HG03139 (cell line): ENCODE measurements around the gene PNLIPRP3.

Experiments
- ATAC-seq: cut with Tn5 transposase; IDR thresholded peaks from one replicate; pipeline ENCODE4 v1.9.1; 2021; ENCODE audit not compliant: unreplicated experiment

The PNLIPRP3 gene

GRCh38 chr10:116444527-116445142 is 17.0 kb downstream of the PNLIPRP3 start:
- peak; percentile 85 for ATAC-seq

DNA sequence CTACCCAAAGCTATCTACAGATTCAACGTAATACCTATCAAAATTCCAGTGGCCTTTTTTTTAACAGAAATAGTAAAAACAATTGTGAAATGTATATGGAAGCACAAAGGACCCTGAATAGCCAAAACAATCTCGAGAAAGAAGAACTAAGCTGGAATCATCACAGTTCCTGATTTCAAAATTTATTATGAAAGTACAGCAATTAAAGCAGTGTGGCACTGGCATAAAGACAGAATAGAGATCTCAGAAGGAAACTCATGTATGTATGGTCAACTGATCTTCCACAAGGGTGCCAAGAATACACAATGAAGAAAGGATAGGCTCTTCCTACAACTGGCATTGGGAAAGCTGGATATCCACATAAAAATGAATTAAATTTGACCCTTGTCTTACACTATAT is 23.2 kb downstream of the PNLIPRP3 start:
- ATAC-seq, result no peak

- ATAC-seq, result no peak
These were observed 24.2 kb downstream of the PNLIPRP3 start for GRCh38 chr10:116451711-116452337.

DNA sequence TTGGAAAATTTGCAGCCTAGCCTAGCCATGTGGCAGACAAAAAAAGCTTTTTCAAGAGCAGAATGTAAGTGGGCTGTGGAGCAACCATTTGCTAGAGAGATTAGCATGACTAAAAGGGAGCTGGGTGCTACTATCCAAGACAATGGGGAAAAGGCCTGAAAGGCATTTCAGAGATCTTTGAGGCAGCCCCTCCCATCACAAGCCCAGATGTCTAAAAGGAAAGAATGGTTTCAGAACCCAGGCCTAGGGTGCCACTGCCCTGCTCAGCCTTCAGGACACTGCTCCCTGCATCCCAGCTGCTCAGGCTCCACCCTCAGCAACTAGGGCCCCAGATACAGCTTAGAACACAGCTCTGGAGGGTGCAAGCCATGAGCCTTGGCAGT is 24.7 kb downstream of the PNLIPRP3 start:
- no peak for ATAC-seq

- ATAC-seq, result no peak
These were observed 29.8 kb downstream of the PNLIPRP3 start for GRCh38 chr10:116457488-116457887.

GRCh38 chr10:116460219-116460618 is 32.6 kb downstream of the PNLIPRP3 start:
- no peak for ATAC-seq

- ATAC-seq, result no peak
These were observed 34.0 kb downstream of the PNLIPRP3 start for GRCh38 chr10:116461680-116462079.

DNA sequence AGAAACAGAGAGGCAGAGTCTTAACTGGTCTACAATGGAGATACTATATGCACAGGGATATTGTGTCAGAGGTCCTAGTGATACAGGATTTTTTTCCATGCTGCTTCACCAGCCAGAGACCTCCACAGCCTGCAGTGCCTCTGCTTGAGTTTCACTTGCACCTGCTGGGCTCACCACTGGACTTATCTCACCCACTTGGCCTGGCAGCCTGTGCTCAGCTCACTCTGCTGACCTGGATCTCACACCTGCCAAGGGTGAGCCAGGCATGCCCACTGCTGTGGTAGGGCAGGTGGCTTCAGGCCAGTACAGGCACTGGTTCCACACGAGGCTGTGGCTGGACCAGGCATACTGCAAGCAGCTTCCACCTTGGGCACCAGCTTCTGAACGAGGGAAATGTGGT is 36.6 kb downstream of the PNLIPRP3 start:
- ATAC-seq, result no peak

GRCh38 chr10:116465546-116465945 is 37.9 kb downstream of the PNLIPRP3 start:
- no peak for ATAC-seq

- no peak for ATAC-seq
These were observed 39.2 kb downstream of the PNLIPRP3 start for GRCh38 chr10:116466715-116467422.

- ATAC-seq, result no peak
These were observed 41.8 kb downstream of the PNLIPRP3 start for GRCh38 chr10:116469437-116469836.

DNA sequence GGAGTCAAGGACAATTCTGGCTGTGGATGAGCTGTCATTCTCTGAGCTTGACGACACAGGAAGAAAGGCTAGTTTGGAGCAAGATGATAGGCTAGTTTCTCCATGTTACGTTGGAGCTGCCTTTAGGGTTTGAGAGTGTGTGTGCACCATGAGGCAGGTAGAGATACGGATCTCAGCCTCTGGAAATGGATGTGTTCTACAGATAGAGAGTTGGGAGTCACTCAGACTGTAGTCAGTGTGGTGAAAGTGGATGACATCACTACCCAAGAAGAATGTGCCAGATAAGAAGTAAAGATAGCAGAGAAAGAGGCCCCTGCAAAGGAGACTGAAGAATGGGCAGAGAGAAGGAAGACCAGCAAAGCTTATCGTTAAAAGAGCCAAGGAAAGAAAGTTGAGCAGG is 42.4 kb downstream of the PNLIPRP3 start:
- no peak for ATAC-seq

- no peak for ATAC-seq
These were observed 43.2 kb downstream of the PNLIPRP3 start for GRCh38 chr10:116470768-116471415.

GRCh38 chr10:116472891-116473290 is 45.2 kb downstream of the PNLIPRP3 start:
- ATAC-seq, result no peak

DNA sequence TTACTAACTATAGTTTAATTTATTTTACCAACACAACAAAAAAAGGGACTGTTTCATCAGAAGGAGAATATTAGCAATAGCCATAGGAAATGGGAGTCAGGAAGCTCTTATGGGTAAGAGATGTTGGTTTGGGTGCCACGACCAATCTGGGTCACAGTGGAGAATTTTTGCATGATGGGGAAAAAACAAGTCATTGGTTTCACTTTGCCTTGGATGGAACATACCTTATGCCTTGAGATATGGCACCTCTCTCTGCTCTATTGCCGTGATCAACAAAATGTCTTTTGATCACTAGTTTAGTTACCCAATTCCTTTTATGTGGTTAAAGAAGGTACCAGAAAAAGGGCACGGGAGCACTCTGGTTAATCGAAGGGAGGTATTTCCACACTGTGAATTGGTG is 48.2 kb downstream of the PNLIPRP3 start:
- ATAC-seq, result no peak

- ATAC-seq, result no peak
These were observed 48.8 kb downstream of the PNLIPRP3 start for GRCh38 chr10:116476461-116476860.

DNA sequence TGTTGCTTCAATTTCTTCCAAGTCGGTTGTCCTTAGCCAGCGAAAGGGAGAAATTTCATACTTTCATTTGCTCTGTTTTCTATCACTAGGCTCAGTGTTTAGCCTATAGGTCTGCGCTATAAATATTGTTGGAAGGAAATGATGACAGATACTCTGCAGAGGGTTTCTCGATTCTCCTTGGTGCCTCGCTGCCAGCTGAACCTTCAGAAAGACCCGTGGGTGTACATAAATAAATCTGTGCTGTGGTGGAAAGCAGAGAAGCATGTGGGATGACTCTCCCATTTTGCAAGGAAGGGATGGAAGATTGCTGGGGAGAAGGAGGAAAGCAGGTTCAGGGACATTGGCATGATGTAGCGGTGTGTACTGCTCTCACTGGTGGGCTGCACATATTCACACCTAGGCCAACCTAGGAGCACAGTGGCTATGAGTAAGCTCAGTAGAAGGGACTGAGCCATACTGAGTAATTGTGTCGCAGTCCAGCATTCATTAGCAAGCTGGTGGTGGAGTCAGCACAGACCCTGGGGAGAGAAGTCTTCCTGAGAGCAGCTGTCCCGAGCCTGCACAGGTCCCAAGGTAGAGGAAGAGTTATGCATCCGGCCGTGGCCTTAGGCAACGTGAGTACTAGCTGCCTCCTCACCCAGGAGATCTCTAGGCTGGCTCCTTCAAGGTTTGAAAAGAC is 50.5 kb downstream of the PNLIPRP3 start:
- ATAC-seq, result no peak

GRCh38 chr10:116486770-116487448 is 59.3 kb downstream of the PNLIPRP3 start:
- ATAC-seq, result no peak

DNA sequence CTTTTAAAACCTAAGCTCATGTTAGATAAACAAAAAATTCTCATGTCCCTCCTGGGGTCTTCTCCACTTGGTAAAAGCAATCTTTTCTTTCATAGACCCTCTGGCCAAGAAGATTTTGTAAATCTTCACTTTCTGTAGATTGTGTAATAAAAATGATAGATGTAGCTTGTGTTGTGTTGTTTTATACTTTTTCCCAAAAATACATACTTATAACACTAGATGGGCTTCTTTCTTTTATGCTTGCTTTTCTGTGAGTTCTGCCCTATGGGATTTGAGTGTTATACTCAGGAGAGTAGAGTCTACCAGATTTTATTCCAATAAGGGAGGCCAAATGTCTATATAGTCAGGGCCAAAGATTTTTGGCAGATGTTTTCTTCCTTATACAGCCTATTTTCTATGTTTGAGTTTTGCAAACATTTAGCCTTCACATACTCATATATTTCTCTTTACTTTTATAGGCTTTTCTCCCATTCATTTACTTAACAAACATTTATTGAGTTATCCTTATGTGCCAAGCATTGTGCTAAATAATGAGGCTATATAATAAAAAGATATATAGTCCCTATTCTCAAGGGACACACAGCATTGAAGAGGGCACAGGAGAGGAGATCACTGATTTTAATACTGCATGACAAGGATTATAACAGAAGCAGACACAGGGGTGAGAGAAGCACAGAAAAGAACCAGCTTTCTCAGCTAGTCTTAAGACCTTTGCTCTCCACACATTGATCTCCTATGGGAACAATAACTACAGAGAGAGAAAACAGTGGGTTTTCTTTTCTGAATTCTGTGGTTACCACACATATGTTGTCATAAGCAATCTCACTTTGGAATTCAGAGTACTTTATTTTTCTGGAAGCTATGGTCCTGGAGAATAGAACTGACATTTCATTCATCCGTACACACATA is 60.1 kb downstream of the PNLIPRP3 start:
- no peak for ATAC-seq

DNA sequence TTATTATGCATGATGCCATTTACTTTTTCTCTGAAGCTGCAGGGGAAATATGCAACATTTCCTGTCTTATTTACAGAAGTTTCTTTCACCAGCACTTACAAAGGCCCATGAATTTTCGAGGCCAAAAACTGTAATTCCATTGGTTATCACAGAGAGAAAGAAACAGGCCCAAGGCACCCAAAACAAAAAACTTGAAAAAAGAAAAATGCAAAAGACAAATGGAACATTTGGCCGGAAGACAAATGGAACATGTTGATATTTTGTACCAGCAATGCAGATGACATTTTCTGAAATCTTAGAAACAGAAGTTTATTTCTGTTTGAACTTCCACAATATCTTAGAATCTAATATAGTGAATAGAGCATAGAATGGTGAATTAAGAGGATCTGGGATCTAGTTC is 61.8 kb downstream of the PNLIPRP3 start:
- ATAC-seq, result no peak
